NCI-H1092 (cell line): ENCODE measurements around the gene GLIPR2.
"Not testable (repeated sequence)": the region's sequence is repeated elsewhere in the genome, so short reads cannot be mapped to it uniquely, and the experiment has no call there.

Source experiments
- DNase-seq: peaks from one replicate; lab custom pipeline; 2025; lab: John Stamatoyannopoulos, UW

The GLIPR2 gene

GRCh38 chr9:36163786-36164170, 27.2 kb downstream of the GLIPR2 start:
- no peak for DNase-seq

GRCh38 chr9:36164372-36164771, 27.8 kb downstream of the GLIPR2 start:
- no peak for DNase-seq

GRCh38 chr9:36164989-36165388, 28.5 kb downstream of the GLIPR2 start:
- no peak for DNase-seq

- no peak for DNase-seq
Measured at GRCh38 chr9:36165826-36166167, 29.3 kb downstream of the GLIPR2 start.

- DNase-seq: peak; percentile 50
Measured at GRCh38 chr9:36166168-36166927, 29.8 kb downstream of the GLIPR2 start.

GRCh38 chr9:36169166-36169565, 32.6 kb downstream of the GLIPR2 start, which contains the start of gene CCIN:
CCIN (plus strand) TSS chr9:36169388; CDS start chr9:36169503, 115 bp downstream.
- DNase-seq: no peak

- DNase-seq: no peak
Measured at GRCh38 chr9:36169708-36170107, 33.2 kb downstream of the GLIPR2 start.

GRCh38 chr9:36170531-36170930, 34.0 kb downstream of the GLIPR2 start:
- DNase-seq: no peak

- no peak for DNase-seq
Measured at GRCh38 chr9:36173861-36174260, 37.3 kb downstream of the GLIPR2 start.

- DNase-seq: no peak
Measured at GRCh38 chr9:36174271-36174670, 37.7 kb downstream of the GLIPR2 start.

- no peak for DNase-seq
Measured at GRCh38 chr9:36174731-36175130, 38.2 kb downstream of the GLIPR2 start.

GRCh38 chr9:36175209-36175608, 38.7 kb downstream of the GLIPR2 start:
- not testable (repeated sequence) for DNase-seq

GRCh38 chr9:36176496-36176895, 40.0 kb downstream of the GLIPR2 start:
- not testable (repeated sequence) for DNase-seq

GRCh38 chr9:36177571-36177970, 41.0 kb downstream of the GLIPR2 start:
- no peak for DNase-seq

- not testable (repeated sequence) for DNase-seq
Measured at GRCh38 chr9:36180243-36180642, 43.7 kb downstream of the GLIPR2 start.

GRCh38 chr9:36187414-36187813, 50.9 kb downstream of the GLIPR2 start:
- no peak for DNase-seq

GRCh38 chr9:36188212-36188611, 51.7 kb downstream of the GLIPR2 start:
- no peak for DNase-seq

- DNase-seq: no peak
Measured at GRCh38 chr9:36189976-36190375, 53.4 kb downstream of the GLIPR2 start.

- DNase-seq: peak; percentile 99
Measured at GRCh38 chr9:36190388-36191289, 54.1 kb downstream of the GLIPR2 start, which contains the start of gene CLTA. CLTA (plus strand) TSS chr9:36190921; CDS start chr9:36191057, 136 bp downstream.

GRCh38 chr9:36191290-36191645, 54.7 kb downstream of the GLIPR2 start:
- no peak for DNase-seq

- no peak for DNase-seq
Measured at GRCh38 chr9:36191686-36192085, 55.2 kb downstream of the GLIPR2 start.

GRCh38 chr9:36192196-36192595, 55.7 kb downstream of the GLIPR2 start:
- no peak for DNase-seq

- DNase-seq: no peak
Measured at GRCh38 chr9:36193023-36193422, 56.5 kb downstream of the GLIPR2 start.
